ENCODE data around the gene RBBP5.

The RBBP5 gene

DNA sequence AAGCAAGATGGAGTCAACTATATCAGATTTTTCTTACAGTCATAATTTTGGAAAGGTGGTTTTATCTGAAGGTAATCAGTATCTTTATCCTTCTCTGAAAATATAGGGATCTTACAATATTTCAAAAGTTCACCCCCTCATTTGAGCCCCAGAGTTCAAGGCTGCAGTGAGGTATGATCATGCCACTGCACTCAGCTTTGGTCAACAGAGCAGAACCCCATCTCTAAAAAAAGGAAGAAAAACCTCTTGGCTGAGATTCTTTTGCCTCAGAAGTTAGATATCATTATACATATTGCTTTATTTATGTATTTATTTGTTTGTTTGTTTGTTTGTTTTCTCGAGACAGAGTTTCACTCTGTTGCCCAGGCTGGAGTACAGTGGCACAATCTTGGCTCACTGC is 11.5 kb upstream of the RBBP5 start:
- in situ Hi-C loops (cut with MboI; ENCODE audit: low sequenced_read_pairs) = no loop called here

DNA sequence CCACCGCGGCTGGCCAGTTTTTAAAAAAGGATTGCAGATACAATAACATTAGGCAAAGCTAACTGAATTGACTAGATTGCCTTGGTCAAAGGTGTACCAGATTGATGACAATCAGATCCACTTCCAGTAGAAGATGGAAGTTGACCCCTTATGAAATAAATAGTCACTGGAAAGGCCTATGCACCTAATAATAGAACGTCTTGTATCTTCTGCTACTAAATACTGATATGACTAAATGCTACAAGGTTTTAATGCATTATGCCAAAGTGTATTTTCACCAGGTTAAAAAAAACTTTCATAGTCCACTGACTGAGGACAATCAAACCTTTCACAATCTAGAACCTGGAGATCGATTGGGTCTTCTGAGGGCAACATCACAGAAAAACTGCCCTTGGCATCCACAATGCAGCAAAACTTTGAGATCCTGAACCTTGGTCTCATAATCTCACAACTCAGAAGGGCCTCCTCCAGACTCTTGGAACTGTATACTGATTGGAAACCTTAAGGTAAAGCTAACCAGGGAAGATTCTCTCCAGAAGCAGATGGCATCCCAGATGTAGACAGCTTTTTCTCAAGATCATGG is 7.8 kb upstream of the RBBP5 start:
- in situ Hi-C loops (cut with MboI; ENCODE audit: low sequenced_read_pairs) = no loop called here

DNA sequence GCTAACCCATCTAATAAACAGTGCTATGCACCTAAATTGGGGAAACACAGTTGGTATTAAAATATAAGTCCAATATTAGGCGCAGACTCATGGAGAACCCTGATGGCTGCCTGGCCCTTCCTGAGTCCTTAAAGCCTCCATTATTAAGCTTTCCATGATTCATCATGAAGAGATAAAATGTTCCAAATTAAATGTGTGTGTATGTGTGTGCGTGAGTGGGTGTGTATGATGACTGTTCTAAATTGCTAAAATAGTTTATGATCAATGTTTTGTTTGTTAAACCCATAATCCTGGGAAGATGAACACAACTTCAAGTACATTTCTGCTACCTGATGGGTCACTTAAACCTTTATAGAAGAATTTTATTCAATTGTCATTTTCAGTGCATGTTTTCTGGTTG is 6.3 kb upstream of the RBBP5 start:
- in situ Hi-C loops (cut with MboI; ENCODE audit: low sequenced_read_pairs) = no loop called here

GRCh38 chr1:205127646-205128045 is 5.9 kb upstream of the RBBP5 start:
- in situ Hi-C loops (cut with MboI; ENCODE audit: low sequenced_read_pairs) = no loop called here

GRCh38 chr1:205124726-205125125 is 2.9 kb upstream of the RBBP5 start:
- in situ Hi-C loops (cut with MboI; ENCODE audit: low sequenced_read_pairs) = no loop called here

GRCh38 chr1:205122489-205122882 is 708 bp upstream of the RBBP5 start:
- in situ Hi-C loops (cut with MboI; ENCODE audit: low sequenced_read_pairs) = no loop called here

- in situ Hi-C loops (cut with MboI; ENCODE audit: low sequenced_read_pairs) = no loop called here
Observed at GRCh38 chr1:205118752-205119151, 3.0 kb downstream of the RBBP5 start.

DNA sequence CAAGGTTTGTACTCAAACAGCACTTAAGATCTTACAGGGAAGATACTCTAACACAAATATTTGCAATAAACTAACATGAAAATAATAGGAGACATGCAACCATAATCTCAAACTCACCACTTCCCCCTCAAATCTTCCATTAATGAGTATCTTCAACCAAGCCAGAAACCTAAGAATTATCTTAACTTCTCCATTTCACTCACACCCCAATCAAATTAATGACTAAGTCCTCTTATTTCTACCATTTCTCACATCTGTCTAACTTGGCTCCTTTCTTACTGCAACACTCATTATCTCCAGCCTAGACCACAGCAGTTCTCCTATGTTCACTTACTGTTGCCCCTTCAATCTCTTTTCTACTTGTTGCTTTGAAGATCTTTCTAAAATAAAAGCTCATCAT is 10.4 kb downstream of the RBBP5 start:
- in situ Hi-C loops (cut with MboI; ENCODE audit: low sequenced_read_pairs) = no loop called here

DNA sequence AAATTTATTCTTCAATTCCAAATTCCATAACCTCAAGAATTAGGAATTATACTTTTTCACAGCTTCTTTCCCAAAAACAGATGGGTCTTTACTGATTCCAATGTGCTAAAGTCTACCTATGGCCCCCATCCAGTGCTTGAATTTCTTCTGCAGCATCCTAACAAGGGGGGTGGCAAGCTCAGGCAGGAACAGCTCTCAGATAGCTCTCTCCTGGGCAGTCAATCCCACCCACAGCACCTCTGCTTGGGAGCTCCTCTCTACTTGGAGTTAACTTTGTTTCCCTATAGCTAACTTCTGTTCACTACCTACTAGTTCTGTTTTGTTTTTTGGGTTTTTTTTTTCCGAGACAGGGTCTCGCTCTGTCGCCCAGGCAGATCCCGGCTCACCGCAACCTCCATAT is 12.1 kb downstream of the RBBP5 start:
- in situ Hi-C loops (cut with MboI; ENCODE audit: low sequenced_read_pairs) = no loop called here

GRCh38 chr1:205109269-205109668 is 12.5 kb downstream of the RBBP5 start:
- in situ Hi-C loops (cut with MboI; ENCODE audit: low sequenced_read_pairs) = no loop called here

DNA sequence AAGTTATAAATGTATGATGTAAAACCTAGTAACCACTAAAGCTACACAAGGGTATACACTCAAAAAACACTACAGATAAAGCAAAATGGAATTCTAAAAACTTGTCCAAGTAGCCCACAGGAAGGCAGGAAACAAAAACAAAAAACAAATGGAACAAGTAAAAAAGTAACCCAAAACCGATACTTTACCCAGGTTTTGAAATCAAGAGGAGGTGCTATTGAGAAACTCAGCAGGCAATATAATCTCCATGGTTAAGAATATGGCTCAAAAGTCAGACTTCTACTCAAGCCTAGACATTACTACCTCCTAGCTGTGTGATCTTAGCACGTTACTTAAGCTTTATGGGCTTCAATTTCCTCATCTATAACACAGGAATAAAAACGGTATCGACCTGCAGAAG is 13.3 kb downstream of the RBBP5 start:
- in situ Hi-C loops (cut with MboI; ENCODE audit: low sequenced_read_pairs) = no loop called here

GRCh38 chr1:205107327-205107726 is 14.5 kb downstream of the RBBP5 start:
- in situ Hi-C loops (cut with MboI; ENCODE audit: low sequenced_read_pairs) = no loop called here

- in situ Hi-C loops (cut with MboI; ENCODE audit: low sequenced_read_pairs) = no loop called here
Observed at GRCh38 chr1:205102404-205102803, 19.4 kb downstream of the RBBP5 start.

GRCh38 chr1:205098242-205098641 is 23.5 kb downstream of the RBBP5 start:
- in situ Hi-C loops (cut with MboI; ENCODE audit: low sequenced_read_pairs) = no loop called here

- in situ Hi-C loops (cut with MboI; ENCODE audit: low sequenced_read_pairs) = no loop called here
Observed at GRCh38 chr1:205095422-205095821, 26.4 kb downstream of the RBBP5 start.

DNA sequence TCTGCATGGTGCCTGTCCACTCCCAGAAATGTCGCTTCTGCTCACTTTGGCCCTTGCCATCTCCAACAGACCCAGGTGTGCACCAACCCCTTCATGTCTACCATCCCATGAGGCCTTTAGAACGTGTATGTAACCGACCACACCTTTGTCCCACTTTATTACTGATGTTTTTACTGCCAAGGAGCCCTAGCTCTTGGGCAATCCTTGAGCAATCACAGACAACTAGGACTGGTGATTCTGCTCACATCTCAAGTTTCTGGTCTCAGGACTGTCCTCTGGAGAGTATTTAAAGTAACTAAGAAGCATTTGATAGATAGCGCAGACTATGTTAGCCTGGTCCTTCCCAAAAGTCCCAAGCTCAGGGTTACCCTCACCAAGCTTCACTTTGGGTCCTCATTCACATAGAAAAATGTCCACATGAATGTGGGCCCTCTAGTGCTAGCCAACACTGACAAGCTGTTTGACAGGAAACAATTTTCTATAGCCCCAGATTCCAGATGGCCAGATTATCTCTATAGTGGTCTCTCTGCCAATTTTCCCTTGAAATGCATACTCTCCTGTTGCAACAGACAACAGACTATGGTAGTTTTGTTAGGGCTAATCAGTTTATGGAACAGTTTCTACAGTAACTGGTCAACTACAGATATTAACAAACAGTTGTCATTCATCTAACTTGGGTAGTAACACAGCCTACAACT is 30.6 kb downstream of the RBBP5 start:
- in situ Hi-C loops (cut with MboI; ENCODE audit: low sequenced_read_pairs) = no loop called here

GRCh38 chr1:205088341-205088740 is 33.4 kb downstream of the RBBP5 start:
- in situ Hi-C loops (cut with MboI; ENCODE audit: low sequenced_read_pairs) = no loop called here

DNA sequence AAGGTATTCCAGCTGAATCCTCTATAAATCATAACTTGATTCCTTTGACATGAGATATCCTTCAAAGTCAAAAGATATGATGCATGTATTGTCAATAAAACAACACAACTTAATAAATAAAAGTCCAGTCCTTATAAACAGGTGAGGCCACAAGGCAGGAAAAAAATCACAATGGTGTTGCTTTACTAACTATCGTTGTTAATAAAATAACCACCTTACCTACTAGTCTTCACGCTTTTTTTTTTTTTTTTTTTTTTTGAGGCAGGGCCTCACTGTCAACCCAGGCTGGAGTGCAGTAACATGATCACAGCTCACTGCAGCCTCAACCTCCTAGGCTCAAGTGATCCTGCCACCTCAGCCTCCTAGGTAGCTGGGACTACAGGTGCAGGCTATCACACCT is 37.4 kb downstream of the RBBP5 start, which contains the start of gene TMEM81:
Gene TMEM81 (minus strand): TSS at position 101 of the 400 bp plus-strand sequence. CDS start 140 bp downstream, outside the sequence.
- in situ Hi-C loops (cut with MboI; ENCODE audit: low sequenced_read_pairs) = no loop called here

DNA sequence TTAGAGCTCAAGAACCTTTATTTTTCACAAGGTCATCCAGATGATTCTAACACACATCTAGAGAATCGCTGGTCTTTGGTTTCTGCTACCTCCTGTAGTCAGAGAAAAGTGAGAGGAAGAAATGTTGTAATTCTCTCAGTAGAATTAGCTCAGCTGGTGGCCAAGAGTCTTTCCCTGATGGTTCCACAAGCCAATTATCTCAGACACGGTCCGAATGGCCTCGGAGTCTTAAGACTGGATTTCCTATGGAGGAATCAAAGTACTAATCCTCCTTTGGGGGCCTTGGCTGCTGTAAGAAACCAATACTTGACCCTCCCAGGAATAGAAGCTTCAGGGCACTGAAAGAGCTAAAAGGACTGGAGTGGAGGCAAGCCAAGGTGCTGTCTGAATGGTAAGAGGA is 39.3 kb downstream of the RBBP5 start:
- in situ Hi-C loops (cut with MboI; ENCODE audit: low sequenced_read_pairs) = no loop called here

DNA sequence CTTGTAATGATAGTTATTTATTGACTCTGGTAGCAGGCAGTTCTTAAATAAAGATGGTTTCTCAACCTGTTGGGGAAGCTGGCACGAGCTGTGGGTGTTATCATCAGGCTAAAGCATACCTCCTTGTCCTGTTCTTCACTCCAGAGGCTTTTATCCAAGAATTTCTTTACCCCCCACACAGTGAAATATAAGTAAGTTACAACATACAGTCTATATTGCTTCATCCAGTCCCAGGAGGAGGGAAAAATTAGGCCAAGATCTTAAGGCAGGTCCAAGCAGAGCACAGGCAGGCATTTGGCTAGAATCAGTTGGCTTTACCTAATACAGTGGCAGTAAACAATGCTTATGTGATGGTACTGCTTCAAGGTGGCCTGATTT is 43.9 kb downstream of the RBBP5 start:
- in situ Hi-C loops (cut with MboI; ENCODE audit: low sequenced_read_pairs) = no loop called here

DNA sequence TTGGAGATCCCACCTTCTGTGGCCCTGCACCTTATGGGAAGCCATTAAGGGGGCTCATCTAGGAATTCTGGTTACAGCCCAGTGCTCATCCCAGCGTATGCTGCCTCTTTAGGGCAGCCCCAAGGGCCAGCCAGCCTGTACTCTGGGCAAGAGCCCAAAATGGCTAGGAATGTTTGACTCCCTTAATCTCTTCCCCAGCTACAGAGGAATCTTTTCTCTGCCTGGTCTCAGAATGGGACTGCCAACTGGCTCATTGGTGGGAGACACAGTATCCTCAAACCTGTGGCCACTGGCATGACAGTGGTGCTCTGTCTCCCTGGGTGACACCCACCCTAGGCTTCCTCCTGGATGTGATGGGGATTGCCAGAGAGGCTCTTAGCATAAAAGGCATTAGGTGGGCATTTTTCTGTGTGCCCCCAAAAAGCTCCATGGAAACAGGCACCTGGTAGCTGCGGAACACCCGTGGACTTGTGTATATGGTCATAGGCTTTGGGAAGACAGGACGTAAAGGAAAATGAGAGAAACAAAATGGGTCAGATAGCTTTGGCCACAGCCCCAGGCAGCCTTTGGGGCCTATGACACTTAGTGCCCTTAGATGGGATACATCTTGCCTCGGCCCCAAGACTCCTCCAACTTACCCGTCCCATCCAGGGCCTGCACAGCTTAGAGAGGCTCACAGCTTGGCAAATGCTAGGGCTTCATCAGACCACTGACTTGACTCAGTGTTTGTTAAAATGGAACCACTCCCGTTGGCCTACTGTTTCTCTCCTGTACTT is 44.4 kb downstream of the RBBP5 start:
- in situ Hi-C loops (cut with MboI; ENCODE audit: low sequenced_read_pairs) = no loop called here

- in situ Hi-C loops (cut with MboI; ENCODE audit: low sequenced_read_pairs) = no loop called here
Observed at GRCh38 chr1:205076245-205076761, 45.5 kb downstream of the RBBP5 start.
